ENCODE results near the gene PARP15. TPM values are rescaled to one million over a fixed set of nuclear protein-coding genes. Genes with fewer than 3 reads are reported as not detected.

The PARP15 gene
- total RNA-seq, 1 experiment from 2014 or later, result 0.24 TPM

GRCh38 chr3:122533480-122533879, 44.0 kb upstream of the PARP15 start:
- no peak overlapping the region for H2BK5ac ChIP-seq (ENCODE audit: insufficient read length, low read length)
- H3T11ph ChIP-seq (ENCODE audit: low read length), result no peak overlapping the region
- no peaks in the 10 kb centered on the region for H3K27me3 ChIP-seq (ENCODE audit: insufficient read depth, low read length)
- H3K4me1 ChIP-seq (ENCODE audit: insufficient read depth, low read length), result peaks cover 3% of the 10 kb centered on the region; the same call in 1 of the 2 replicates
- no peak overlapping the region for H3K4me2 ChIP-seq (ENCODE audit: insufficient read depth, insufficient read length, low read length)
- Mint-ChIP-seq H3K4me3 (no peak overlapping the region), H3K9me3 (no peaks in the 10 kb centered on the region), H3K27me3 (ENCODE audit: low read depth) (no peaks in the 10 kb centered on the region), H3K27ac (no peak overlapping the region), H3K36me3 (ENCODE audit: insufficient read depth in 1 of 3, low read depth in 3 of 3) (no peaks in the 10 kb centered on the region; a peak in 1 of 7 replicates), H3K4me1 (peaks cover 28 to 29% of the 10 kb centered on the region in 2 experiments)
- WGBS (ENCODE audit: extremely low coverage, insufficient read length, low lambda C conversion rate), result no CpG with 5 or more reads among the region's 2 CpGs
- no peak overlapping the region for H2BK120ac ChIP-seq (ENCODE audit: low read depth, low read length, poor library complexity, severe bottlenecking)
- no peak overlapping the region for H4K91ac ChIP-seq (ENCODE audit: insufficient read length, low read depth, low read length)
- no peak overlapping the region for H2BK20ac ChIP-seq (ENCODE audit: low read depth, low read length, poor library complexity, severe bottlenecking)
- H4K5ac ChIP-seq (ENCODE audit: insufficient read length, low read depth, low read length), result no peak overlapping the region
- H3K79me1 ChIP-seq (ENCODE audit: insufficient read depth, low read depth, low read length, poor library complexity, severe bottlenecking), result no peaks in the 10 kb centered on the region
- H3K9ac ChIP-seq (ENCODE audit: extremely low read depth, insufficient read length, low read length), result no peak overlapping the region
- no peak overlapping the region for H3K56ac ChIP-seq (ENCODE audit: insufficient read length, low read depth, low read length)
- H3K27ac ChIP-seq (ENCODE audit: insufficient read length, low read depth, low read length), result no peak overlapping the region
- TF ChIP-seq CTCF (conservative IDR thresholded peaks at IDR 0.05), result no peak
- no peak overlapping the region for H3K4ac ChIP-seq (ENCODE audit: low read depth, low read length)
- H2AFZ ChIP-seq (ENCODE audit: low read length), result no peak overlapping the region
- no peak overlapping the region for H2BK12ac ChIP-seq (ENCODE audit: insufficient read length, low read depth, low read length)
- H3K23ac ChIP-seq (ENCODE audit: insufficient read length, low read depth, low read length), result no peak overlapping the region
- no peak overlapping the region for H2AK5ac ChIP-seq (ENCODE audit: insufficient read length, low read length)
- no peaks in the 10 kb centered on the region for H3K79me2 ChIP-seq (ENCODE audit: insufficient read depth, low read length)
- no peak overlapping the region for H2BK15ac ChIP-seq (ENCODE audit: low read depth, low read length)
- DNase-seq, result no peak
- H3K18ac ChIP-seq (ENCODE audit: insufficient read length, low read depth, low read length), result no peak overlapping the region
- no peak overlapping the region for H3K14ac ChIP-seq (ENCODE audit: insufficient read depth, low read length)
- H3K23me2 ChIP-seq (ENCODE audit: insufficient read length, low read depth, low read length, poor library complexity, severe bottlenecking), result no peaks in the 10 kb centered on the region
- H3K9me3 ChIP-seq (ENCODE audit: control insufficient read depth, low read depth, low read length), result no peaks in the 10 kb centered on the region
- no peak overlapping the region for H4K8ac ChIP-seq (replicated peaks; ENCODE audit: insufficient read length, low read depth, low read length)
- no peaks in the 10 kb centered on the region for H4K20me1 ChIP-seq (ENCODE audit: control insufficient read depth, insufficient read depth, insufficient read length)
